HepG2 (cell line): ENCODE measurements around the gene FAM200B.

Experiments
- ARNT ChIP-seq: fragments of 450-650 bp; IDR thresholded peaks from 2 replicates; pipeline ENCODE4 v1.6.1; 2017
- EZH2 ChIP-seq: conservative IDR thresholded peaks from 2 replicates; pipeline ENCODE4 v1.6.1; 2012; ENCODE audit warnings: mild to moderate bottlenecking, low read depth, low read length, moderate library complexity
- SOX6 ChIP-seq, 2 experiments: fragments of 450-650 bp in 1 of 2; sonication (generic) in 1 of 2; formaldehyde crosslinking in 1 of 2; IDR thresholded peaks; 2 replicates each; pipeline versions ENCODE4 v1.4.0 to v1.6.1; 2017 to 2020; ENCODE audit warnings: antibody characterized with exemption in 1 of 2, mild to moderate bottlenecking in 1 of 2, missing genetic modification reagents in 1 of 2
- SRF ChIP-seq: IDR thresholded peaks from 2 replicates; pipeline ENCODE4 v1.6.1; 2011; ENCODE audit warnings: mild to moderate bottlenecking, low read depth, low read length, moderate library complexity
- TCF7 ChIP-seq: sonication (generic); IDR thresholded peaks from 2 replicates; pipeline ENCODE4 v1.6.1; 2016; ENCODE audit warnings: antibody characterized with exemption, low read depth
- ZNF792 ChIP-seq: IDR thresholded peaks from 2 replicates; pipeline ENCODE4 v1.6.1; 2016
- TF ChIP-seq, protein P1 (sequence below), 2 experiments: sonication (generic) in 1 of 2; formaldehyde crosslinking in 1 of 2; IDR thresholded peaks; 2 replicates each; pipeline versions ENCODE4 v1.5.1 to v1.6.1; 2011 to 2020; ENCODE audit warnings: borderline replicate concordance in 1 of 2, low read depth in 1 of 2, low read length in 1 of 2, mild to moderate bottlenecking in 1 of 2, missing genetic modification reagents in 1 of 2, moderate library complexity in 1 of 2
- TF ChIP-seq, protein P2 (sequence below), 2 experiments: IDR thresholded peaks; 2 replicates each; pipeline ENCODE4 v1.6.1; 2011 to 2012; ENCODE audit warnings: low read length in 2 of 2, borderline replicate concordance in 1 of 2, low read depth in 1 of 2, mild to moderate bottlenecking in 1 of 2, moderate library complexity in 1 of 2

DNA sequence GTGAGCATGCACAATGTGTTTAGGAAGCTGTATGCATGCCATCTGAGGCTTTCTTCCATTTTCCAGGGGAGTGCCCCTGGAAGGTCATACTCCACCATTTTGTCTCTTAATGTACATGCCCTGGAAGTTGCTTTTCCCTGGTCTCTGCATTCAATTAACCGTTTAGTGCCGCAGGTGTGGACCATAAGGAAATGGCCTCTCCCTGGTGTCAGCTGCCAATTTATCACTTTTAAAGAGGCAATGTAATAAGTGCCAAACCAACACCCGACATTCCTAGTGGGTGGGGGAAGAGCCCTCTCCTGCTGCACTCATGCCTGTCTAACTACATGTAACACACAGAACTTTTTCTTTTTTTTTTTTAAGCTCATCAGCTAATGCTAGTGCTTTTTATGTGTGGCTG lies 14.1 kb downstream of the FAM200B start:
- TF ChIP-seq, protein P1, sequence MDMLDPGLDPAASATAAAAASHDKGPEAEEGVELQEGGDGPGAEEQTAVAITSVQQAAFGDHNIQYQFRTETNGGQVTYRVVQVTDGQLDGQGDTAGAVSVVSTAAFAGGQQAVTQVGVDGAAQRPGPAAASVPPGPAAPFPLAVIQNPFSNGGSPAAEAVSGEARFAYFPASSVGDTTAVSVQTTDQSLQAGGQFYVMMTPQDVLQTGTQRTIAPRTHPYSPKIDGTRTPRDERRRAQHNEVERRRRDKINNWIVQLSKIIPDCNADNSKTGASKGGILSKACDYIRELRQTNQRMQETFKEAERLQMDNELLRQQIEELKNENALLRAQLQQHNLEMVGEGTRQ (IDR thresholded peaks at IDR 0.05; ENCODE audit: low read depth, low read length) = no peak
- TF ChIP-seq, protein P1 (CRISPR knock-in tag; IDR thresholded peaks at IDR 0.05; ENCODE audit: borderline replicate concordance) = no peak
- TF ChIP-seq EZH2 (no peak), ZNF792 (no peak), TCF7 (no peak), SOX6 (IDR thresholded peaks at IDR 0.05) (no peak), SOX6 (CRISPR knock-in tag; IDR thresholded peaks at IDR 0.05) (no peak), ARNT (no peak), SRF (no peak)
- TF ChIP-seq, protein P2, sequence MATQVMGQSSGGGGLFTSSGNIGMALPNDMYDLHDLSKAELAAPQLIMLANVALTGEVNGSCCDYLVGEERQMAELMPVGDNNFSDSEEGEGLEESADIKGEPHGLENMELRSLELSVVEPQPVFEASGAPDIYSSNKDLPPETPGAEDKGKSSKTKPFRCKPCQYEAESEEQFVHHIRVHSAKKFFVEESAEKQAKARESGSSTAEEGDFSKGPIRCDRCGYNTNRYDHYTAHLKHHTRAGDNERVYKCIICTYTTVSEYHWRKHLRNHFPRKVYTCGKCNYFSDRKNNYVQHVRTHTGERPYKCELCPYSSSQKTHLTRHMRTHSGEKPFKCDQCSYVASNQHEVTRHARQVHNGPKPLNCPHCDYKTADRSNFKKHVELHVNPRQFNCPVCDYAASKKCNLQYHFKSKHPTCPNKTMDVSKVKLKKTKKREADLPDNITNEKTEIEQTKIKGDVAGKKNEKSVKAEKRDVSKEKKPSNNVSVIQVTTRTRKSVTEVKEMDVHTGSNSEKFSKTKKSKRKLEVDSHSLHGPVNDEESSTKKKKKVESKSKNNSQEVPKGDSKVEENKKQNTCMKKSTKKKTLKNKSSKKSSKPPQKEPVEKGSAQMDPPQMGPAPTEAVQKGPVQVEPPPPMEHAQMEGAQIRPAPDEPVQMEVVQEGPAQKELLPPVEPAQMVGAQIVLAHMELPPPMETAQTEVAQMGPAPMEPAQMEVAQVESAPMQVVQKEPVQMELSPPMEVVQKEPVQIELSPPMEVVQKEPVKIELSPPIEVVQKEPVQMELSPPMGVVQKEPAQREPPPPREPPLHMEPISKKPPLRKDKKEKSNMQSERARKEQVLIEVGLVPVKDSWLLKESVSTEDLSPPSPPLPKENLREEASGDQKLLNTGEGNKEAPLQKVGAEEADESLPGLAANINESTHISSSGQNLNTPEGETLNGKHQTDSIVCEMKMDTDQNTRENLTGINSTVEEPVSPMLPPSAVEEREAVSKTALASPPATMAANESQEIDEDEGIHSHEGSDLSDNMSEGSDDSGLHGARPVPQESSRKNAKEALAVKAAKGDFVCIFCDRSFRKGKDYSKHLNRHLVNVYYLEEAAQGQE (IDR thresholded peaks at IDR 0.05; ENCODE audit: borderline replicate concordance in 1 of 2, low read depth in 1 of 2, low read length in 2 of 2) = no peak
